GM12891 (cell line): Measurements from ENCODE around the gene PEX5L.

Source experiments
- PAX5 ChIP-seq: IDR thresholded peaks from 2 replicates; pipeline ENCODE4 v1.6.1; 2011; ENCODE audit warnings: low read length, moderate library complexity, mild to moderate bottlenecking; ENCODE audit not compliant: insufficient read depth, severe bottlenecking
- POLR2A ChIP-seq: IDR thresholded peaks from 2 replicates; pipeline ENCODE4 v1.6.1; 2011; ENCODE audit warnings: low read depth, low read length, control low read depth
- POLR2AphosphoS5 ChIP-seq: IDR thresholded peaks from 2 replicates; pipeline ENCODE4 v1.6.1; 2011; ENCODE audit warnings: low read depth, low read length, control low read depth
- POU2F2 ChIP-seq: IDR thresholded peaks from 2 replicates; pipeline ENCODE4 v1.6.1; 2011; ENCODE audit warnings: low read depth, mild to moderate bottlenecking, control low read depth, low read length, moderate library complexity
- SPI1 ChIP-seq: IDR thresholded peaks from 2 replicates; pipeline ENCODE4 v1.6.1; 2011; ENCODE audit warnings: low read depth, low read length, control low read depth
- TAF1 ChIP-seq: IDR thresholded peaks from 2 replicates; pipeline ENCODE4 v1.6.1; 2011; ENCODE audit warnings: low read depth, low read length, control low read depth

DNA sequence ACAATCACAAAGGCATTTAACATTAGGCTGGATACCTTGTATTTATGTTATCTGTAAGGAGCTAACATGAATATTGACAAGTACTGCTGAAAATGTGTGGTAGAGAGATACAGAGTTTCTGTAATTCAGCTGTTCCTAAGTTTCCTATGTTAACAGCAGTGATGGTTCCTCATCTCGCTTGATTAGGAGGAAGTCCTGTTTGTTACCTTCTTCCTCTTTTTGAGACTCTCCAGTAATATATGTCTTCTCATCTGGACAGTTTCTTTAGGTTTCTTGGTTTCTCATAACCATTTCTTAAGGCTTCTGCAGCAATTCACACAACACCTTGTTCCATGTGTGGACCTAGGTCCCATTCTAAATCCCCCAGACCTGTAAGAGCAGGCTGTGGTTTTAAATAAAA lies 11.4 kb upstream of the PEX5L start:
- TF ChIP-seq POLR2AphosphoS5 (no peak), POLR2A (no peak), TAF1 (no peak), POU2F2 (no peak), PAX5 (no peak), SPI1 (peak; percentile 79)
